ENCODE results near the gene ZNF579. TPM values are rescaled to one million over a fixed set of nuclear protein-coding genes. Genes with fewer than 3 reads are reported as not detected.

Gene ZNF579
- total and polyA plus RNA-seq, 10 of the 15 experiments (the other 5 are each of a cell fraction or from before 2014, with no cell fraction given) = 0.11 to 11.7 (median 1.5) TPM

GRCh38 chr19:55588738-55589137 lies 8.1 kb upstream of the ZNF579 start:
- ATAC-seq (no peak), DNase-seq (ENCODE audit: low read depth, low spot score) (no peak), FAIRE-seq (no peak)
- ChIA-PET POLR2A (interaction anchor here (1.3 kb wide), 1 partner anchor 8 kb away, joined by 4 read pairs; the partner anchor contains the start of gene ZNF579), CTCF (interaction anchor here (1.2 to 1.6 kb wide), 2 partner anchors 10 to 121 kb away, joined by 3 to 4 read pairs; partner anchors contain the start of gene FIZ1), SMC1A (ENCODE audit: uncharacterized antibody, unreplicated experiment) (no interaction called here), RAD21 (ENCODE audit: unreplicated experiment) (interaction anchor here (0.6 kb wide), 1 partner anchor 45 kb away, joined by 3 read pairs; no protein-coding TSS in a partner anchor)
- H3K79me2 ChIP-seq (ENCODE audit: control insufficient read depth, insufficient read depth, low read length) = no peaks in the 10 kb centered on the region
- no peaks in the 10 kb centered on the region for H3K36me3 ChIP-seq (ENCODE audit: control insufficient read depth in 2 of 2, insufficient read depth in 2 of 2, low read length in 1 of 2)
- intact Hi-C loops (cut with micrococcal nuclease; ENCODE audit: unreplicated experiment) (no loop called here), in situ Hi-C loops (cut with MboI) (no loop called here)
- no peak overlapping the region for H3K9ac ChIP-seq (ENCODE audit: control insufficient read depth, insufficient read depth, low read length)
- no peaks in the 10 kb centered on the region for H3K27me3 ChIP-seq (replicated peaks in 1 of 2; ENCODE audit: control insufficient read depth in 2 of 2, insufficient read depth in 2 of 2, low read length in 1 of 2)
- no peak overlapping the region for H2AFZ ChIP-seq (ENCODE audit: control insufficient read depth, low read depth, low read length)
- no peaks in the 10 kb centered on the region for H3K9me3 ChIP-seq (replicated peaks; ENCODE audit: control insufficient read depth, insufficient read depth, low read length)
- WGBS (ENCODE audit: insufficient coverage, insufficient replicate concordance, low lambda C conversion rate, missing lambda C conversion rate) = 52% methylated on average over 8 of the region's 8 CpGs
- no peaks in the 10 kb centered on the region for H4K20me1 ChIP-seq (ENCODE audit: control insufficient read depth, insufficient read depth)
- H3K4me3 ChIP-seq = no peak overlapping the region
- H3K27ac ChIP-seq (ENCODE audit: control insufficient read depth, insufficient read depth) = no peak overlapping the region
- BruUV-seq (replicated peaks) = no TSS peak
- TF ChIP-seq RELA (IDR thresholded peaks at IDR 0.05; ENCODE audit: borderline replicate concordance, partially characterized antibody) (no peak), KDM1A (IDR thresholded peaks at IDR 0.05; ENCODE audit: borderline replicate concordance) (no peak), FOXM1 (IDR thresholded peaks at IDR 0.05; ENCODE audit: low read depth, low read length) (no peak), PAX5 (IDR thresholded peaks at IDR 0.05; ENCODE audit: borderline replicate concordance, low read depth, low read length) (no peak), MEF2A (IDR thresholded peaks at IDR 0.05; ENCODE audit: insufficient read depth, low read depth, low read length) (no peak), NR2F1 (conservative IDR thresholded peaks at IDR 0.05) (no peak), ZZZ3 (IDR thresholded peaks at IDR 0.05; ENCODE audit: control insufficient read depth, insufficient read length, low read depth) (no peak), IRF3 (IDR thresholded peaks at IDR 0.05) (no peak), ZBTB4 (CRISPR knock-in tag; IDR thresholded peaks at IDR 0.05) (no peak), ZNF592 (IDR thresholded peaks at IDR 0.05) (no peak)
- H3K4me2 ChIP-seq (ENCODE audit: control insufficient read depth, insufficient read depth) = no peak overlapping the region
- peaks cover 5% of the 10 kb centered on the region for H3K4me1 ChIP-seq (ENCODE audit: control insufficient read depth, insufficient read depth, low read length)
